GM19438 (cell line): ENCODE measurements around the gene BEGAIN.

Experiments used
- ATAC-seq: cut with Tn5 transposase; IDR thresholded peaks from one replicate; pipeline ENCODE4 v1.9.1; 2021; ENCODE audit warnings: low read depth; ENCODE audit not compliant: unreplicated experiment

The BEGAIN gene

GRCh38 chr14:100568998-100569733 is 18.1 kb downstream of the BEGAIN start:
- ATAC-seq, result no peak

GRCh38 chr14:100568164-100568997 is 18.8 kb downstream of the BEGAIN start:
- no peak for ATAC-seq

- no peak for ATAC-seq
These were observed 19.4 kb downstream of the BEGAIN start for GRCh38 chr14:100567877-100568163.

GRCh38 chr14:100567009-100567876 is 20.0 kb downstream of the BEGAIN start:
- no peak for ATAC-seq

GRCh38 chr14:100566586-100566985 is 20.6 kb downstream of the BEGAIN start:
- ATAC-seq, result no peak

GRCh38 chr14:100566119-100566518 is 21.1 kb downstream of the BEGAIN start:
- no peak for ATAC-seq

GRCh38 chr14:100565650-100566049 is 21.6 kb downstream of the BEGAIN start:
- no peak for ATAC-seq

GRCh38 chr14:100564512-100564911 is 22.7 kb downstream of the BEGAIN start:
- no peak for ATAC-seq

GRCh38 chr14:100562751-100563150 is 24.5 kb downstream of the BEGAIN start:
- ATAC-seq, result no peak

GRCh38 chr14:100561005-100561404 is 26.2 kb downstream of the BEGAIN start:
- no peak for ATAC-seq

GRCh38 chr14:100560471-100560870 is 26.7 kb downstream of the BEGAIN start:
- ATAC-seq, result no peak

GRCh38 chr14:100559455-100559854 is 27.8 kb downstream of the BEGAIN start:
- no peak for ATAC-seq

GRCh38 chr14:100558966-100559365 is 28.3 kb downstream of the BEGAIN start:
- no peak for ATAC-seq

GRCh38 chr14:100558226-100558625 is 29.0 kb downstream of the BEGAIN start:
- no peak for ATAC-seq

GRCh38 chr14:100557658-100558057 is 29.6 kb downstream of the BEGAIN start:
- no peak for ATAC-seq

- ATAC-seq, result no peak
These were observed 30.2 kb downstream of the BEGAIN start for GRCh38 chr14:100556936-100557505.

GRCh38 chr14:100556140-100556475 is 31.1 kb downstream of the BEGAIN start:
- ATAC-seq, result no peak

- ATAC-seq, result no peak
These were observed 31.6 kb downstream of the BEGAIN start for GRCh38 chr14:100555436-100556139.

GRCh38 chr14:100554696-100555320 is 32.4 kb downstream of the BEGAIN start:
- no peak for ATAC-seq
